HG03432 (cell line): ENCODE measurements around the gene CKLF.
A peak's percentile ranks its signal among the peaks of the same experiment; 100 is the strongest.
"Not testable (repeated sequence)": the region's sequence is repeated elsewhere in the genome, so short reads cannot be mapped to it uniquely, and the experiment has no call there.

Experiments used
- ATAC-seq: cut with Tn5 transposase; IDR thresholded peaks from one replicate; pipeline ENCODE4 v1.9.1; 2021; ENCODE audit warnings: mild to moderate bottlenecking, moderate library complexity; ENCODE audit not compliant: unreplicated experiment

The CKLF gene, protein sequence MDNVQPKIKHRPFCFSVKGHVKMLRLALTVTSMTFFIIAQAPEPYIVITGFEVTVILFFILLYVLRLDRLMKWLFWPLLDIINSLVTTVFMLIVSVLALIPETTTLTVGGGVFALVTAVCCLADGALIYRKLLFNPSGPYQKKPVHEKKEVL

DNA sequence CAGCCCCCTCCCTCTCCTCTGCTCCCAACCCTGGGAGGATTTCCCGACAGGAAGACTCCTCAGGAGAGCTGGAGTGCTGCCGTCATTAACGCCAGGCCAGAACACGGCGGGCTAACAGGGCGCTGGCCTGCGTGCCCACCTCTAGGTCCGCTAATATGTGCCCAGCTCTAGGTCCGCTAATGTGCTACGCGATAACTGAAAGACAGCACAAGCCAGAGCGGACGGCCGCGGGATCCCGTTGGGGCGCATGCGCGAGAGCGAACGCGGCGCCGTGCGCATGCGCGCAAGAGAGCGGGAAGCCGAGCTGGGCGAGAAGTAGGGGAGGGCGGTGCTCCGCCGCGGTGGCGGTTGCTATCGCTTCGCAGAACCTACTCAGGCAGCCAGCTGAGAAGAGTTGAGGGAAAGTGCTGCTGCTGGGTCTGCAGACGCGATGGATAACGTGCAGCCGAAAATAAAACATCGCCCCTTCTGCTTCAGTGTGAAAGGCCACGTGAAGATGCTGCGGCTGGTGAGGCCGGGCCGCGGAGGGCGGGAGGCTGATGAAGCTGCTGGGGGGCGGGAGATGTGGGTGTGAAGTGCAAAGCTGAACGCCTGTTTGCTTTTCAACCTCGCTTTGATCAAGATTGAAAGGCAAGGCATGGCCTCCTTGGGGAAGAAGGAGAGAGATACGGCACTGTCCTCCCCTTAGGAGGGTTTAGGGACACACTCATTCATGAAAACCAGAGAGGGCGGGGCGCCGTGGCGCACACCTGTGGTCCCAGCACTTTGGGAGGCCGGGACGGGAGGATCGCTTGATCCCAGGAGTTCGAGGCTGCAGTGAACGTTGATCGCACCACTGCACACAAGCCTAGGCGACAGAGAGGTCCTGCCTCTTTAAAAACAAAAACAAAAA is at the start of gene CKLF:
Gene CKLF (plus strand): TSS at position 291 of the 892 bp plus-strand sequence. CDS start 140 bp downstream, at position 431.
- ATAC-seq, result peak; percentile 81

DNA sequence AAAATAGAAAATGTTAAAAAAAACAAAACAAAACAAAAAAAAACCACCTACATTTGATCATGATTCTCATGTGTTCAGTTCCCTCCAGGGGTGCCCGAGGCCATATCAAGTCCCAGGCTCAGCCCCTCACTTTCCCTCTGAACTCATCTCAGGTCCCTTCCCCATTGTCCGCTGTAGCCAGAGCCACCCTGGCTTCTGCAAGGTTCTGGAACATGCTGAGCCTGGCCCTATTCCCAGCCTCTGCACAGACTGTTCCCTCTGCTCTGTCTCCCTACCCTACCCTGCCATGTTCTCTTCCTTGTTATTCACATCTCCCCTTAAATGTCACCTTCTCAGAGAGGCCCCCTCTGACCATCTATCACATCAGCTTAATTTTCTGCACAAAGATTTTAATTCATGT is 49.3 kb upstream of the CKLF start:
- no peak for ATAC-seq

DNA sequence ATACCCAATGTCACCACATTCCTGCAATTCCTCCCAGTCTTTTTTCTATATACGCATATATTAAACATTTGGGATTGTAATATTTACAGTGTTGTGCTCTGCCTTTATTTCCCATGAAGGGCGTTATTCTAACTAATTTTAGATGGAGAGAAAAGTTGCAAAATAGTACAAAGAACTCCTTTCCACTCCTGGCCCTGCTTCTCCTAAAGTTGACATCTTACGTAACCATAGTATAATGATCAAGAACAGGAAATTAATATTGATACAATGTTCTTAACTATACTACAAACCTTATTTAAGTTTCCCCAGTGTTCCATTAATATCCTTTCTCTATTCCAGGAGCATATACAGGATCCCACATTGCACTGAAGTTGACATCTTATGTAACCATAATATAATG is 48.8 kb upstream of the CKLF start:
- no peak for ATAC-seq

DNA sequence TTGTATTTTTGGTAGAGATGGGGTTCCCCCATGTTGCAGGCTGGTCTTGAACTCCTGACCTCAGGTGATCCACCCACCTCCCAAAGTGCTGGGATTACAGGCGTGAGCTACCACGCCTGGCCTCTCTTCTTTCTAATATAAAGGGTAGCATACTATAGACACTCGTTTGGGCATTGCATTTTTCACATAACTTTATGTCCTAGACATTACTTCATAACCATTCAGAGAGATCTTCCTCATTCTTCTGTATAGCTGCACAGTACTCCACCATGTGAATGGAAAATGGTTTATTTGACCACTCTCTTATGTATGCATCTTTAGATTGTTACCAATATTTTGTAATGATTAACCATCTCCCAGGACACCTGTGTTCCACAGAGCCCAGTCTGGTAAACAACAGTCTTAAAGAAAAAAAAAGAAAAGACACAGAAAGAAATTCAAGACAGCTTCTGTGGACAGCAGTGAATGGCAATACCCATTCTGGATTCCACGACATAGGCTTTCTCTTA is 44.6 kb upstream of the CKLF start:
- ATAC-seq, result no peak

DNA sequence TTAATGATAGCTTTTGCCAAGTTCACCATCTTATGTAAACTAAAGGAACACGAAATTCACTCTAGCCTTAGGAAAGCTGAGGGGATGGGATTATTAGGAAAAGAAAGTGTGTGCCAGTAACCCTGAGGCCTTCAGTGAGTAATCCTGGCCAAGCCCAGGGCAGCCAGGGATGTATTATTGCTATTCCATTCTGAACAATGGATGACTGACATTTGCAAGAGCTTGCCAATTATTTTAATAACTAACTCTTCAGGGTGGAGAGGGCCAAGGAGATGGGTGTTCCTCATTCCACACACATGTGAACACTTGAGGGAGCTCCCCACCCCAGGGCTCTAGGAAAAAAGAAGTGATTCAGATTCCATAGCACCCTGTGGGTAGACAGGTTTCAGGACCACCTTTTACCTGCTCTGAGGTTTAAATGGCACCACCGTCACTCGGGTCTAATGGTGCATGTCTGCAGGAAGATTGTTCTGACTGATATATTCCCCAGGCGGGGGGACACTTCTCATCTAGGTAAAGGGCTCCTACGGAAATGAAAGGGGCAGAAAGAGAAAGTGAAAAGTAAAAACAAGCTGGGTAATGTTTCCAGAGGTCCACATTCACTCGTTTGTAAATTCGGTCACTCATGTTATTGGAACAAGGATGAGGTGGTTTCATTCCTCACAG is 44.0 kb upstream of the CKLF start:
- ATAC-seq, result no peak

DNA sequence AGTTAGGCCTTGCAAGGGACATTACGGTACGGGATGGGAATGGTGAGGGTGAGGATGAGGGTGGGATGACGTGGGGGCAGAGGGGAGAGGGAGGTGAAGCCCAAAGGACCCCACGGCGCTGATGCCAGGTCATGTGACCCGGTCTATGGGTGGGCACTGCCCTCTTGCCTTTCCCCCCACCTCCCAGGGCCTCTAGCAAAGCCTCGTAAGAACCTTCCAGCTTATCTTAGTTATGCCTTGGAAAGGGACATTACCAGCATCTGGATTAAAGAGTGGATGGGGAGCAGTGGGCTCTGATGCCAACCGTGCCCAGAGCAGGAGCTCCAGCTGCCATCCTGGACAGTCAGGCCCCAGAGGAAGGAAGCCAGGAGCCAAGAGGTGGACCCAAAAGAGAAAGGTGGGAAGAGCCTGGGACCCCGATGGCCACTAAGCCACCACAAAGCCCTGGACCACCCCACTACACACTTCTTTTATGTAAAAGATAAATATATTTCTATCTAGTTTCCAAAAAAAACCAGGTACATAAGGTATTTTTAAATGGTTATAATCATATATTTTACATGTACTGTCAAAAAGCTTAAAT is 43.4 kb upstream of the CKLF start:
- ATAC-seq, result no peak

DNA sequence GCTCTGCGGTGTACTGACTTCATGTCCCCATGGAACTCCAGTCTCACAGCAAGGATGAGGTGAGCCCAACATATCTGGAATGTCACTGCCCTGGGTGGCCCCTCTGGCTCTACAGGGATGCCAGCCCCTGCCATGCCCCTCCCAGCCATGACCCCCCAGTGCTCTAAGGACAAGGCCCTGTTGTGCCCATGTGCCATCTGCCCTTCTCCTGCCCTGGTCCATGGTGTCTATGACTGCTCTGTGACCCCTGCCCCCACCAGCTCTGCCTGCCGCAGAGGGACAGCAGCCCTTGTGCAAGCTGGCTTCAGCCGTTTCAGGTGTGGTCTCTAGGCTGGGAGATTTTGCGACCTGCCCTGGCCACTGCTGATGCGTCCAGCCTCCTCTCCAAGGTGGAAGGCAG is 42.8 kb upstream of the CKLF start:
- no peak for ATAC-seq

DNA sequence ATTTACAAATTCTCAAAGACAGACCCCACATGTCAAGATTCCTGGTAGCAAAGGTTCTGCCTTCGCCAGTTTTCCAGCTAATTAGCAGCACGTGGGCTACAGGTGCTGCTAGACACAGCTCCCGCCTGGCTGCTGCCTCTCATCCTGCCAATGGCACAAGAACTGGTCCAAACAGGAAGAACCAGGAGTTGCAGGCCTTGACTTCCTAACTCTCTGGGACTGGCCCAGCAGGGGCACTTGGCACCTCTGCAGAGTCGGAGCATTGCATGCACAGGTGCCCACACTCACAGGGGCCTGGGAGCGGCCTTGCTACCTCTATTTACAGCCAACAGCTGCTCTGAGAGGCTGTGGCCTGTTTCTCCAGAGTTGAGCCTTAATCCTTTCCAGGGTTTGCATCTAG is 42.1 kb upstream of the CKLF start:
- ATAC-seq, result no peak

DNA sequence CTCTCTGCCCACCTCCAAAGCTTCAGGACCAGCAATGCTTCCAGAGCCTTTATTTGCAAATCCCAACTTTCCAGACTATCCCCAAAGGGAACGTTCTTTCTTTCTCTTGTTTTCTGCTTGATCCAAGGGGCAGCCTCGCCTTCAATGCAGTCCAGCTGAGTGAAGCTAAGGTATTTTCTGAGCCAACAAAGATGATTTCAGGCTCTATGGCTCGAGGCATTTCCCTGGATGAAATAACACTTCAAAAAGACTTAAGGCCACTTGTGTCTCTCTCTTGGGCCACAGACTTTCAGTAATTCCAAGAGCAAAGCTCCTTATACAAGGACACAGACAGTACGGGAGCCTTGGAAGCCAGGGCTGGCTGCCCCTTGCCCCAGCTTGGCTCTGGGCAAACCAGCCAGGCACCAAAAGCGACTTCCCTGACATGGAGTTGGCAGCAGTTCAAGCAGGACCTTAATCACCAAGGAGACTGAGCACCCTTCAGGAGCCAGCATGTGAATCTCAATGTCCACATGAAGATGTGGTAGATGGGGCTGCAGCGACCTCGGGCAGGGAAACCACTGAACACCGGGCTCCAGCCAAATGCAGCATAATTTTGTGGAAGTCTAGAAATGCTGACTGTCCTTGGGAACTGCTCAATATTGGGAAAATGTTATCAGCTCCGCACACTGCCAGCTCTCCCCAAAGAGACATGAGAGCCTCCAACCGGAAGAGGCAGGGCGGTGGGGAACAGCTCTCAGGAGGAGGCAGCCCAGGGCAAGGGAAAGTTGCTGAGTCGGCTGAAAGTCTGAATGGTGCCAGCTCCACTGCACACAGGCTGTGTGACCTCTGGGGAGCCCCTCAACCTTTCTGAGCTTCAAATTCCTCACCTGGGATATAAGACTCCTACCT is 41.4 kb upstream of the CKLF start:
- ATAC-seq, result no peak

DNA sequence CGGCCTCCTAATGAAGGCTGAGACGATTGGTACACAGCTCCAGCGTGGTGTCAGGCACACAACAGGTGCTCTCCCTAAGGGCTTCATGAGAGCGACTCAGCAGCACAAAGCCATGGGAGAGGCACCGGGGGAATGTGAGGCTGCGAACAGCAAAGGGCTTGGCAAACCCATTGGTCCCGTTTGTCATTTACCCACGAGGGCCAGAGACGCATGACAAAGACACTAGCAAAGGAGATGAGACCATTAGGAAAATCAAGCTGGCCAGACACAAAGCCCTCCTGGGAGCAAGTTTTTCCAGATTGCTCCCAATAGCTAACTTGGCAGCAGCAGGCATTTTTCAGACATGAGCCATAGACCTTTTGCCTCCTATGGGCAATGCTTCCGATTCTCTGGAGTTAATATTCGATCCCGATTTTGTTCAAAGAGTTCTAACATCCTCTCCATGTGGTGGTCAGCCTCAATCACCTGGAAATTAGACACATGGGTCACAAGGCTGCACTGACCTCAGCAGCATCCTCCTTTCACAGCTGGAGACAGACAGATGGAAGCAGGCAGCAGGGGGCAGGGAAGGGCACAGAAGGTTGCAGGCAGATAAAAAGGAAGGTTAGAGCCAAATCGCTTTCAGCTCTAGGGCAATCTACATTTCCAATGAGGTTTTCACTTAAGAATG is 40.6 kb upstream of the CKLF start:
- ATAC-seq, result no peak

DNA sequence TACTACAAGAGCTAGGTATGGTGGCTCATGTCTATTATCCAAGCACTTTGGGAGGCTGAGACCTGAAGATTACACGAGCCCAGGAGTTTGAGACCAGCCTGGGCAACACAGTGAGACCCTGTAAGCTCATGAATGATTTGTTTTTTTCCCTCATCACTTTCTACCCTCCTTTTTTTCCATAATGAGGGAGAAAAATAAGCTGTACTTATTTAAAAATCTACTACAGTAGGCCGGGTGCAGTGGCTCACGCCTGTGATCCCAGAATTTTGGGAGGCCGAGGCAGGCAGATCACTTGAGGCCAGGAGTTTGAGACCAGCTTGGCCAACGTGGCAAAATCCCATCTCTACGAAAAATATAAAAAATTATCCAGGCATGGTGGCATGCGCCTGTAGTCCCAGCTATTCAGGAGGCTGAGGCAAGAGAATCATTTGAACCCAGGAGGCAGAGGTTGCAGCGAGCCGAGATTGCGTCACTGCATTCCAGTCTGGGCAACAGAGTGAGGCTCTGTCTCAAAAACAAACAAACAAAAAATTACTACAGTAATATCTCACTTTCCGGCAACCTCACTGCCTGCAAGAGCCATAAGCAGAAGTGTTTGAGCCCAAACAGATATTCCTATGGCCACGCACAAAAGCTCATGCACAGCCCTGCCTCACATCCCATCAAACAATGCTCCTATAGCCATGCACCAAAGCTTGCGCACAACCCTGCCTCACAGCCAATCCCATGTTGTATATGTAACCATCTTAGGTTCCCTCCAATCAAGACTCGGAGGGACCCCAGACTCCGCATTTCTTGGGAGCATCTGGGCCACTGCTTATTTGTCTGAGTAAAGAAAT is 39.9 kb upstream of the CKLF start:
- no peak for ATAC-seq

DNA sequence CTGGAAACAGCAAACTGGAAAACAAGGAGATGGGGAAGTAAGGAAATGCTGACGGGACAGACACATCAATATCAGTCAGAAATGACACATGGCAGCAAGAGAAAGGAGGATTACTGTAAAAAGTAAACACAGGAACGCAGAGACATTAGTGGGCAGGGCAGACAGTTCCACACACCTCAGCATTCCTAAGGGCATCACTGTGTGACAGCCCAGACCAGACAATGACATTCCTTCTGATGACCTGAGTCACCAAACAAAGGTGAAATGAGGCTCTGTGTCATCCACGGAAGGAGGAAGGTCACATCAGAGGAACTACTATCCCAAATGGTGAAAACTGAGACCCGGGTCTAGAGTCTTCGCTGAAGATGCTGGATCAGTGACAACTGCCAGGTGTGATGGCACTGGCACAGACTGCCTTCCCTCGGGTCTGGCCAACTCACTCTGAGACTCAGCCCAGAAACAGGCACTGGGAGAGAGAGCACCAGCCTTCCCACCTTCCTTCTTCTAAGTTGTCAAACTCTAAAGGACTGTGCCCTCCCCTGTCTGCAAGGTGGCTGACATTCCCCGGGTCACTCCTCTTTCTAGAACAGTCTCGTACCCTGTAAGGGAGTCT is 39.2 kb upstream of the CKLF start:
- no peak for ATAC-seq

DNA sequence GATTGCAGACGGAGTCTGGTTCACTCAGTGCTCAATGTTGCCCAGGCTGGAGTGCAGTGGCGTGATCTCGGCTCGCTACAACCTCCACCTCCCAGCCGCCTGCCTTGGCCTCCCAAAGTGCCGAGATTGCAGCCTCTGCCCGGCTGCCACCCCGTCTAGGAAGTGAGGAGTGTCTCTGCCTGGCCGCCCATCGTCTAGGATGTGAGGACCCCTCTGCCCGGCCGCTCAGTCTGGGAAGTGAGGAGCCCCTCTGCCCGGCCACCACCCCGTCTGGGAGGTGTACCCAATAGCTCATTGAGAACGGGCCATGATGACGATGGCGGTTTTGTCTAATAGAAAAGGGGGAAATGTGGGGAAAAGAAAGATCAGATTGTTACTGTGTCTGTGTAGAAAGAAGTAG is 38.0 kb upstream of the CKLF start:
- ATAC-seq, result not testable (repeated sequence)

DNA sequence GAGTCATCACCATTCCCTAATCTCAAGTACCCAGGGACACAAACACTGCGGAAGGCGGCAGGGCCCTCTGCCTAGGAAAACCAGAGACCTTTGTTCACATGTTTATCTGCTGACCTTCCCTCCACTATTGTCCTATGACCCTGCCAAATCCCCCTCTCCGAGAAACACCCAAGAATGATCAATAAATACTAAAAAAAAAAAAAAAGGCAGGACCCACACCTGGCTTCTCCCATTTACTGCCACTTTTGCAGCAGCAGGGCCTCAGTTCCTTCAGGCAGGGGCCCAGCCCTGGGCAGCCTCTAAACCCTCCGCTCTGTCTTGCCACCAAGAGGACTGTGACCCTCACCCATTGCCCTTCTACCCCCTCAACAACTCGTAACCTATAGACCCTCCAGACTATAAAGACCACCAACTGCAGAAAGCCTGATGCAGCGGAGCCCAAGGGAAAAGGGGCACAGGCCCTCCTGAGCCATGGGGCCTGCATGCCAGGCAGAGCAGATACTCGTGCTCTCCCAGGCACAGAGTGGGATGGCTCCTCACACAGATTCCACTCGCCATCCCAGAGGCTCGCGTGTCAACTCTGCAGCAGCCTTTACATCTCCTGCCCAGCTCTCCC is 37.3 kb upstream of the CKLF start:
- ATAC-seq, result not testable (repeated sequence)

DNA sequence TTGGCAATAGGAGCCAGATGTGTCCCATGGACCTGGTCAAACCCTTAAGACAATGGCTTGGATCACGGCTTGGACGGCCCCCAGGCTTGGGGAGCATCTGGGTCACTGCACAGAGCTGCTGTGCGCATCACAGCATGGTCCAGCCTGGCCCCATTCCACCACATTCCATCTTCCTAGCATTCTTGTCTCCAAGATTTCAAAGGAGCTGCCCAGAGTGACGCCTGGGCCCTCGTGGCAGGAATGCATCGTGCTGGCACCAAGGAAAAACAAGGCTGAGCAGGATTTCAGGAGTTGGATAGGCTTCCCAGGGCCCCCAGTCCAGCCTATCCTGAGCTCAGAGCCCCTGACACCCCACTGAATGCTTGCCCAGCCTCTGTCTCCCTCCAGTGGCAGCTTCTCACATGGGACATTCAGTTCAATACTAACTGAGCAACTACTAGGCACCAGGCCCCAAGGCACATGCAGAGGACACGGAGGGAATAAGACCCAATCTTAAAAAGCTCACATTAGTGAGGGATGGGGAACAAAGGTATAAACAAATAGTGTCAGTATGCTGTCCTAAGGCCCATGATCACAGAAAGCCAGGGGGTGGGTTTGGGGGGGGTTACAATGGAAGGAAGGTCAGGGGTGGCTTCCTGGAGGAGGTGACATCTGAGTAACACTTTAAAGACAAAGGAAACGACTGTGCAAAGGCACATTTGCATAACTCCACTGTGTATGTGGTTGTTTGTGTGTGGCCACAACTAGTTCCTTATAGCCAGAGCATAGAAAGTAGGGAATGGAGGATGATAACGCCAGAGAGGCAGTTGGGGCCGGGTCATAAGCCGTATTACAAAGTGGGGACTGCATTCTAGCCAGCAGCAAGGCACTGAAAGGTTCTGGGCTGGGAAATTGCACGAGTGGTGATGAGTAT is 36.5 kb upstream of the CKLF start:
- no peak for ATAC-seq

DNA sequence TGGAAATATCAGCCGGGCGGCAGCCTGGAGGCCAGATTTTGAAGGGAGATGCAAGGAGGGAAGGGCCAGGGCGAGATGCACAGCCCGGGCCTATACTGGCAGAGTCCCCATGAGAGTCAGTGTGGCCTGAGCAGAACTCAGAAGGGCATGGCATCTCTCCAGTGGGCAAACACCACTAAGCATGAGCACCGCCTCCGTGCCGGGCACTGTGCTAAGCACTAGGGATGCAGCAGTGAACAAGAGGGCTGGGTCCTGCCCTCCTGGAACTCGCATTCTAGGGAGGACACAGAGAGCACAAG is 35.9 kb upstream of the CKLF start:
- ATAC-seq, result no peak
